Gastroesophageal sphincter (tissue), 4 donors: ENCODE results near the gene LST1. TPM values are rescaled to one million over a fixed set of nuclear protein-coding genes. Genes with fewer than 3 reads are reported as not detected.

Experiments
- ATAC-seq: fragments of 150-250 bp; one replicate; pipeline ENCODE4 v1.9.1; 2016; ENCODE audit warnings: mild to moderate bottlenecking, moderate library complexity
- H3K27ac ChIP-seq, 4 donors: fragments of 200-600 bp; sonication (generic) in 3 of 4; 1 replicate in 3 of 4; 2 replicates in 1 of 4; pipeline ENCODE4 v1.5.1; 2016 to 2019
- H3K27me3 ChIP-seq: fragments of 200-600 bp; sonication (generic); one replicate; pipeline ENCODE4 v1.5.1; 2019
- H3K36me3 ChIP-seq, 2 donors: fragments of 200-600 bp; sonication (generic); one replicate each; pipeline ENCODE4 v1.5.1; 2019; ENCODE audit warnings: control low read depth in 1 of 2
- H3K4me1 ChIP-seq, 3 donors: fragments of 200-600 bp; sonication (generic); 1 replicate in 2 of 3; 2 replicates in 1 of 3; pipeline ENCODE4 v1.5.1; 2016 to 2019; ENCODE audit warnings: control low read depth in 2 of 3
- H3K4me3 ChIP-seq, 2 donors: fragments of 200-600 bp; sonication (generic); one replicate each; pipeline ENCODE4 v1.5.1; 2019; ENCODE audit warnings: mild to moderate bottlenecking in 1 of 2, moderate library complexity in 1 of 2
- H3K9me3 ChIP-seq, 3 donors: fragments of 200-600 bp; sonication (generic); one replicate each; pipeline ENCODE4 v1.5.1; 2017 to 2019; ENCODE audit warnings: control low read depth in 2 of 3
- EP300 ChIP-seq: sonication (generic); formaldehyde crosslinking; IDR thresholded peaks from one replicate; pipeline ENCODE4 v1.6.1; 2017; ENCODE audit warnings: antibody characterized with exemption, mild to moderate bottlenecking
- POLR2A ChIP-seq, 2 donors: fragments of 450-650 bp; IDR thresholded peaks; one replicate each; pipeline ENCODE4 v1.6.1; 2017; ENCODE audit warnings: antibody characterized with exemption in 2 of 2, mild to moderate bottlenecking in 2 of 2, moderate library complexity in 1 of 2
- POLR2AphosphoS5 ChIP-seq: sonication (generic); formaldehyde crosslinking; IDR thresholded peaks from one replicate; pipeline ENCODE4 v1.6.1; 2017; ENCODE audit warnings: antibody characterized with exemption
- whole genome bisulfite sequencing, 2 donors: methylation state at CpG; one replicate each; pipeline ENCODE4 v1.1.5; 2018; ENCODE audit warnings: low coverage in 1 of 2; 5-methylcytosine and 5-hydroxymethylcytosine counted together
- total RNA-seq, 4 donors: library from RNA; depleted of rRNA; stranded (reverse); fragments of >200 nt; gene quantifications; one replicate each; pipeline ENCODE4 v1.1.0, GENCODE V29; 2016
- TF ChIP-seq, protein P1 (sequence below), 4 experiments: fragments of 200-600 bp in 2 of 4; fragments of 450-650 bp in 2 of 4; sonication (generic) in 1 of 4; IDR thresholded peaks; one replicate each; pipeline ENCODE4 v1.5.1; 2017 to 2019; ENCODE audit warnings: antibody characterized with exemption in 4 of 4, mild to moderate bottlenecking in 2 of 4, moderate library complexity in 2 of 4

LST1 gene
- total RNA-seq = 1 to 10 TPM; 1.4 to 7.7 (median 6.9) TPM

DNA sequence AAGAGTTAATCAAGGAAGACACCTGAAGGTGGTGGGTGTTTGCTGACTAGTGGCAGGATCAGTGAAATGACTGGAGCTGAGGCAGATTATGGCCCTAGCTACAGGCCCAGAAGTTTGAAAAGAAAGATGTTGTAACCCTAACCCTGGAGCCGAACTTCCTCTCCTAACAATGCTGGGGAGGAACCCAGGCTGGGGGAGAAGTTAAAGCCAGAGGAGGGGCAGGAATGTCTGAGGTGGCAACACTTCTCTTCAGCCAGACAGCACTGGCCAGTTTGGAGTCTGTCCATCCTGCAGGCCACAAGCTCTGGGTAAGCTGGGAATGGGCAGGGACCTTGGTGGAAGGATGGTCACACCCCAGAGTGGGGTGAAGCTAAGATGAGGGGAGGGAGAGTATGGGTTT is at the start of gene LST1:
TSS of gene LST1 (plus strand) at position 270 of the 400 bp plus-strand sequence. CDS start 1,023 bp downstream, outside the sequence.
- TF ChIP-seq POLR2A (IDR thresholded peaks at IDR 0.05) = no peak
- TF ChIP-seq POLR2AphosphoS5 = no peak
- TF ChIP-seq, protein P1, sequence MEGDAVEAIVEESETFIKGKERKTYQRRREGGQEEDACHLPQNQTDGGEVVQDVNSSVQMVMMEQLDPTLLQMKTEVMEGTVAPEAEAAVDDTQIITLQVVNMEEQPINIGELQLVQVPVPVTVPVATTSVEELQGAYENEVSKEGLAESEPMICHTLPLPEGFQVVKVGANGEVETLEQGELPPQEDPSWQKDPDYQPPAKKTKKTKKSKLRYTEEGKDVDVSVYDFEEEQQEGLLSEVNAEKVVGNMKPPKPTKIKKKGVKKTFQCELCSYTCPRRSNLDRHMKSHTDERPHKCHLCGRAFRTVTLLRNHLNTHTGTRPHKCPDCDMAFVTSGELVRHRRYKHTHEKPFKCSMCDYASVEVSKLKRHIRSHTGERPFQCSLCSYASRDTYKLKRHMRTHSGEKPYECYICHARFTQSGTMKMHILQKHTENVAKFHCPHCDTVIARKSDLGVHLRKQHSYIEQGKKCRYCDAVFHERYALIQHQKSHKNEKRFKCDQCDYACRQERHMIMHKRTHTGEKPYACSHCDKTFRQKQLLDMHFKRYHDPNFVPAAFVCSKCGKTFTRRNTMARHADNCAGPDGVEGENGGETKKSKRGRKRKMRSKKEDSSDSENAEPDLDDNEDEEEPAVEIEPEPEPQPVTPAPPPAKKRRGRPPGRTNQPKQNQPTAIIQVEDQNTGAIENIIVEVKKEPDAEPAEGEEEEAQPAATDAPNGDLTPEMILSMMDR (IDR thresholded peaks at IDR 0.05) = no peak
- no peak for TF ChIP-seq EP300

DNA sequence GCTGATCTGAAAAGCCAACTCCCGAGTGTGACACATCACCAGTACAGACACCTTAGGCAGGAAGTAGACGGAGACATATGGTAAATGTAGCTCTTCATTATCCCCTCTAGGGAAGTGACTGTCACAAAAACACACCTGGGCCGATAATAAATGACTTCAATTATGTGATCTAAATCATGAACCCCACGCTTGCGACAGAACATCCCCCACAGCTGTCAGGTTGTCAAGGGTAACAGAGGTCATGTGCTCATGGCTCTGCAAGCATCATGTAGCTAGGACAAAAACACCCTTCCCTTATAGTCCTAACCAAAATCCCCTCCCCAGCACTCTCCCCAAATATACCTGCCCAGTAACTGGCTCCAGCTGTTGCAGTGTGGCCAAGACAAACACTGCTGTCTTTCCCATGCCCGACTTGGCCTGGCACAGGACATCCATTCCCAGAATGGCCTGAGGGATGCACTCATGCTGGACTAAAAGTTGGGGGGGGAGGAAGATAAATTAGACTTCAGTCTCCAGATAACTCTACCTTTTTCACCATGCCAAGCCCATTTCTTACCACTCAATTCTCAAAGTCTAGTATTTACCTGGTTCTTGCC is 47.2 kb upstream of the LST1 start:
- peaks cover 8 to 66% of the 10 kb centered on the region in 2 donors for H3K36me3 ChIP-seq
- H3K4me3 ChIP-seq = peak overlapping the region in 1 of 2 donors; percentile 76
- 50 to 52% methylated on average over 3 to 5 of the region's 6 CpGs for WGBS, 2 donors
- H3K4me1 ChIP-seq = peaks cover 9 to 64% (median 24%) of the 10 kb centered on the region in 3 donors
- TF ChIP-seq EP300 = no peak
- TF ChIP-seq, protein P1 (IDR thresholded peaks at IDR 0.05) = no peak
- no peak for TF ChIP-seq POLR2A (IDR thresholded peaks at IDR 0.05)
- TF ChIP-seq POLR2AphosphoS5 = no peak
- H3K9me3 ChIP-seq = no peaks in the 10 kb centered on the region
- H3K27me3 ChIP-seq = no peaks in the 10 kb centered on the region
- no peak for ATAC-seq
- H3K27ac ChIP-seq = peak overlapping the region in 1 of 4 donors; percentile 4

More for the DNA sequence above, at the start of gene LST1:
- Histone ChIP-seq H3K9me3 (no peaks in the 10 kb centered on the region), H3K36me3 (no peaks in the 10 kb centered on the region), H3K4me3 (no peak within 1 kb of the TSS), H3K27ac (peak within 1 kb of the TSS in 1 of 4 donors; percentile 44), H3K27me3 (peaks cover 24% of the 10 kb centered on the region), H3K4me1 (peaks cover 0 to 14% (median 9%) of the 10 kb centered on the region in 3 donors)
- ATAC-seq = peak; percentile 17
- 57 to 78% methylated on average over 1 of the region's 1 CpG for WGBS, 2 donors

DNA sequence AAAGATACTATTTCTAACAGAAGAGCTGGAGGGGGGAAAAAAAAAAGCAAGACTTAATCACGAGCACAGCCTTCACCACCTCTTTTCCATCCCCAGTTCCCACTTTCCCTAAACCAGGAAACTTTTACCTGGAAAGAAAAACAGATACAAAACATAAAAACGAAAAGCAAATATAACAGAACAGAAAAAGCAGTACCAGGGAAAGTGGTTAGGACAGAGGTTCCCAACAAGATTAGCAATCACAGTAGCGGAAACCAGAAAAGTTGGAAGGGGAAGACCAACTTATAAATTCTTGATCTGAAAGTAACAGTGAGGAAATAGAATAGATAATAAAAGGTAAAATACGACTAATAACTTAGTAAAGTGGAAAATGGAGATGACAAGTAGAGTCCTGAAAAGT is 45.4 kb upstream of the LST1 start:
- Histone ChIP-seq H3K9me3 (no peaks in the 10 kb centered on the region), H3K27me3 (no peaks in the 10 kb centered on the region), H3K4me3 (peak overlapping the region; percentile 76 to 92), H3K36me3 (peaks cover 7 to 48% of the 10 kb centered on the region in 2 donors), H3K27ac (peak overlapping the region; percentile 83 to 96 (median 94)), H3K4me1 (peaks cover 9 to 64% (median 24%) of the 10 kb centered on the region in 3 donors)
- 12 to 17% methylated on average over 2 to 4 of the region's 4 CpGs for WGBS, 2 donors
- TF ChIP-seq, protein P1 (IDR thresholded peaks at IDR 0.05) = no peak
- TF ChIP-seq EP300 = no peak
- TF ChIP-seq POLR2A (IDR thresholded peaks at IDR 0.05) = no peak
- no peak for TF ChIP-seq POLR2AphosphoS5
- no peak for ATAC-seq

DNA sequence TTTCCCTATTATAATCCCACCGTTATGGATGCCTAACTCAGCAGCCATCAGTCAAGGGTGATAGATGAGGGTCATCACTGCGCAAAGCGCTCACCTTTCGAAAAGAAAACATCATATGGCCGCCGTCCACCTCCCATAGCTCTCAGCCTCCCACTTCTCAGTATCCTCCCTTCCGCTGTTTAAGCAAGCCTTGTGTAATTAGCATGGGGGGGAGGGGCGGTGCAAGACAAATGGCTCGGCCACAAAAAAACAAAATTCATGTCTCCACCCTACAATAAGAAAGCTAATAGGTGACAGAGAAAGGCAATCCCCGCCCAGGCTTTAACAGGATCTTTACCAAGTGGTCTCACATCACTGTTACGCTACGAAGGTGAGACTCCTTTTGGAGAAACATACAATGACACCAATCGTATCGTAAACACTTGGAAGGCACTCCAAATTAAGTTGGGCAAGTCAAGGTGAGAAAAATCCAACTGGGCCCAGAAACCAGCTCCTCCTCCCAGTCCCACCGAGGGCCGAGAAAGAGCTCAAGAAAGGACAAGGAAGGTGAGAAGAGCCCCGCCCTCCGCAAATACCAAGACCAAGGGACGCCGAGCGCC is 44.9 kb upstream of the LST1 start:
- Histone ChIP-seq H3K9me3 (no peaks in the 10 kb centered on the region), H3K36me3 (peaks cover 2 to 43% of the 10 kb centered on the region in 2 donors), H3K4me1 (peaks cover 9 to 63% (median 26%) of the 10 kb centered on the region in 3 donors), H3K27ac (peak overlapping the region; percentile 83 to 96 (median 94)), H3K4me3 (peak overlapping the region; percentile 76 to 92), H3K27me3 (no peaks in the 10 kb centered on the region)
- ATAC-seq = no peak
- WGBS, 2 donors = 1% methylated on average over 14 to 18 of the region's 21 CpGs
- TF ChIP-seq POLR2AphosphoS5 (no peak), EP300 (no peak), POLR2A (IDR thresholded peaks at IDR 0.05) (no peak)
- TF ChIP-seq, protein P1 (IDR thresholded peaks at IDR 0.05) = no peak
